ENCODE measurements around the gene MED13L.
"Not testable (repeated sequence)": the region's sequence is repeated elsewhere in the genome, so short reads cannot be mapped to it uniquely, and the experiment has no call there.

The MED13L gene

DNA sequence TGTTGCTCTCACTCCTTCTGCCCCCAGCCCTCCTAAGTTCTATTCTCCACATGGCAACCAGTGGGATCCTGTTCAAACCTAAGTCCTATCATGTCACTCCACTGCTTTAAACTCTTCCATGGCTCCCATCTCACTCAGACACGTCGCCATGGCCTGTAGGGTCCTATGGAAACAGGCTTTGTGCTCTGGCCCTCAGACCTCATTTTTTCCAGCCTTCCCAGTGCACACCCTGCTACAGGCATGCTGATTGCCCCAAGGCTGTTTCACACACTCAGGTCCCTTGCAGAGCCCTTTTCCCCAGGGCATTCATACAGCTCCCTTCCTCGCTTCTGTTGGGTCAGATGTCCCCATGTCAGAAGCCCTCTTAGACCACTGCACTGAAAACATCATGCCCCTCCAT, 11.2 kb upstream of the MED13L start:
- TF ChIP-seq, protein P1, sequence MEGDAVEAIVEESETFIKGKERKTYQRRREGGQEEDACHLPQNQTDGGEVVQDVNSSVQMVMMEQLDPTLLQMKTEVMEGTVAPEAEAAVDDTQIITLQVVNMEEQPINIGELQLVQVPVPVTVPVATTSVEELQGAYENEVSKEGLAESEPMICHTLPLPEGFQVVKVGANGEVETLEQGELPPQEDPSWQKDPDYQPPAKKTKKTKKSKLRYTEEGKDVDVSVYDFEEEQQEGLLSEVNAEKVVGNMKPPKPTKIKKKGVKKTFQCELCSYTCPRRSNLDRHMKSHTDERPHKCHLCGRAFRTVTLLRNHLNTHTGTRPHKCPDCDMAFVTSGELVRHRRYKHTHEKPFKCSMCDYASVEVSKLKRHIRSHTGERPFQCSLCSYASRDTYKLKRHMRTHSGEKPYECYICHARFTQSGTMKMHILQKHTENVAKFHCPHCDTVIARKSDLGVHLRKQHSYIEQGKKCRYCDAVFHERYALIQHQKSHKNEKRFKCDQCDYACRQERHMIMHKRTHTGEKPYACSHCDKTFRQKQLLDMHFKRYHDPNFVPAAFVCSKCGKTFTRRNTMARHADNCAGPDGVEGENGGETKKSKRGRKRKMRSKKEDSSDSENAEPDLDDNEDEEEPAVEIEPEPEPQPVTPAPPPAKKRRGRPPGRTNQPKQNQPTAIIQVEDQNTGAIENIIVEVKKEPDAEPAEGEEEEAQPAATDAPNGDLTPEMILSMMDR (IDR thresholded peaks at IDR 0.05; ENCODE audit: low read depth, low read length): no peak
- H3K36me3 ChIP-seq: no peaks in the 10 kb centered on the region
- no peak overlapping the region for H3K4me3 ChIP-seq (ENCODE audit: low read depth, low read length)
- no peak for DNase-seq
- no peak overlapping the region for H3K27ac ChIP-seq
- no peaks in the 10 kb centered on the region for H3K27me3 ChIP-seq (ENCODE audit: insufficient read depth, low read depth, severe bottlenecking)
- no peaks in the 10 kb centered on the region for H3K9me3 ChIP-seq (ENCODE audit: severe bottlenecking)

DNA sequence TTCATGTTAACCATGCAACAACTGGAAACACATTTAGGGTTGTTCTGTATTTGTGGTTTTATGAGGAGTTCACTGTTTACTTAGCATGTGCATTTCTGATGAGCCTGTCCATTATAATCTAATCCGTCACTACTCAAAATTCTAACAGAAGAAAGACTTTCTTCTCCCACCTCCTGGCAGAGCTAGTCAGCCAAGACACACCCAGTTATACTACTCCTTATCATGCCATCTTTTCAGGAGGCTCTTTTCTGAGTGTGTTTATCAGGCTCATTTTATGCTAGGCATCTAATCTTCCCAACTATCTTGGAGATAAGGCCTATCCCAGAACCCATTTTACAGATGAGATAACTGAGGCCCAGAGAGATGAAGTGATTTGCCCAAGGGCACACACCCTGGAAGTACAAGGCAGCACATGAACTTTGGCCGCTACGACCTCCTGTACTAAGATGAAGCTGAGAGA, 10.4 kb upstream of the MED13L start:
- no peaks in the 10 kb centered on the region for H3K9me3 ChIP-seq (ENCODE audit: severe bottlenecking)
- H3K27me3 ChIP-seq (ENCODE audit: insufficient read depth, low read depth, severe bottlenecking): no peaks in the 10 kb centered on the region
- no peak for DNase-seq
- TF ChIP-seq, protein P1 (IDR thresholded peaks at IDR 0.05; ENCODE audit: low read depth, low read length): no peak
- no peaks in the 10 kb centered on the region for H3K36me3 ChIP-seq
- no peak overlapping the region for H3K4me3 ChIP-seq (ENCODE audit: low read depth, low read length)
- no peak overlapping the region for H3K27ac ChIP-seq

DNA sequence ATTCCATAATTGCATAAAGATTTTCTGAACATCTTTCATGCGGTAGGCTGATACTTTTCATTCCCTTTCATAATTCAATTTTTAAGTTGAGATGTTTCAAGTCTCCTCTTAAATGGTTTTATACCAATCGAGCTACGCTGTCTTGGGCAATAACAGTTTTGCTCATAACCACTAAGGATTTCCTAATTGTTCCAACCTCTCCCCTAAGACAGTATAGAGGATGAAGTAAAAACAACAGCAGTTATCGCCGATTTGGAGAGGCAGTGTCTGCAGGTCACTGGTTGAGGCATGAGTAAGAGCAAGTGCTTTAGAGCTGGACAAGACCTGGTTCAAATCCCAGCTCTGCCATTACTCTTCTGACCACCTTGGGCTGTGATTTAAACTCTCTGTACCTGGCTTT, 6.9 kb upstream of the MED13L start:
- no peak overlapping the region for H3K27ac ChIP-seq
- TF ChIP-seq, protein P1 (IDR thresholded peaks at IDR 0.05; ENCODE audit: low read depth, low read length): no peak
- H3K4me3 ChIP-seq (ENCODE audit: low read depth, low read length): no peak overlapping the region
- no peaks in the 10 kb centered on the region for H3K9me3 ChIP-seq (ENCODE audit: severe bottlenecking)
- H3K36me3 ChIP-seq: no peaks in the 10 kb centered on the region
- no peaks in the 10 kb centered on the region for H3K27me3 ChIP-seq (ENCODE audit: insufficient read depth, low read depth, severe bottlenecking)
- DNase-seq: no peak

DNA sequence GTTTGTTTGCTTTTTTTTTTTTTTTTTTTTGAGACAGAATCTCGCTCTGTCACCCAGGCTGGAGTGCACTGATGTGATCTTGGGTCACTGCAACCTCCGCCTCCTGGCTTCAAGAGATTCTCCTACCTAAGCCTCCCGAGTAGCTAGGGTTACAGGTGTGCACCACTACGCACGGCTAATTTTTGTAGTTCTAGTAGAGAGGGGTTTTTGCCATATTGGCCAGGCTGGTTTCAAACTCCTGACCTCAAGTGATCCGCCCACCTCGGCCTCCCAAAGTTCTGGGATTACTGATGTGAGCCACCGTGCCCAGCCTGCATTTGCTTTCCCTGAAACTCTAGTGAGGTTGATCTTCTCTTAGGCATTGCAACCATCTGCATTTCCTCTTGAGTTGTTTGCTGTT, 6.4 kb upstream of the MED13L start:
- H3K4me3 ChIP-seq (ENCODE audit: low read depth, low read length): not testable (repeated sequence)

DNA sequence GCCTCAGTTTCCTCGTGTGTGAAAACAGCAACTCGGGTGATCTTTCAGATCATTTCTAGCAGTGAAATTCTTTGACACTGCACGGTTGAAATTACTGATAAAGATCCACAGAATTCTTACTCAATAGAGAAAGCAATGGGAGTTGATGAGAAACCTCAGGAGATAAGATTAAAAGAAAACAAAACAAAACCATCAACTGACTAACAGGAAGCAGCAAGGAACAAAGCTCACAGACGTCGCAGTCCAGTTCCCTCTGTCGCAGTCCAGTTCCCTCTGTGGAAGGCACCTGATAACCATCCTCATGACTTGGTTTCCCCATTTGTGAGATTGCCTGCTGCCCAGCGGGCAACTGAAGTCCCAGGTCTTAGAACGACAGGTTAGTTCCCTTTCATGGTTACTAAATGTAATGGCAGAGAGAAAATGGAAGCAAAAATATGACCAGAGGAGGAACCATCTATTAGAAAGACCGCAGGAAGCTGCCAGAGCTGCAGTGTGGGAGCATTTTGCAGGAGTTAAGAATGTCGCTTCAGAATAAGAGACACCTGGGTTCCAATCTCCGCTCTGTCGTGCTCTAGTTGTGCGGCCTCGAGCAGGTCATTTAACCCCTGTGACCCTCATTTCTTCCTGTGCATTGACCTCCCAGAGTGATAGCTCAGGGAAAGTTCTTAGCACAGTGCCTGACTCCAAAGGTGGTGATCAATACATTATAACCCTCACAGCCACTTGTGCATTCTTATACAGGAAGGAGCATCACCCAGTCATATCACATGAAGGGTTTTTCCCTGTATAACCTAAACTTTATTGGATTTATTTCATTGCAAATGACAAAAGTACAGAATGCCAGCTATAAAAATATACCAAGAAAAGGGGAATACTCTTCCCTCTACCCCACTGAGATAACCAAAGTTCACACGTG, 5.1 kb upstream of the MED13L start:
- Histone ChIP-seq H3K27ac (no peak overlapping the region), H3K4me3 (ENCODE audit: low read depth, low read length) (no peak overlapping the region)

More for the DNA sequence above, 6.4 kb upstream of the MED13L start:
- not testable (repeated sequence) for H3K27ac ChIP-seq; H3K36me3 ChIP-seq; H3K27me3 ChIP-seq (ENCODE audit: insufficient read depth, low read depth, severe bottlenecking); H3K9me3 ChIP-seq (ENCODE audit: severe bottlenecking); DNase-seq

DNA sequence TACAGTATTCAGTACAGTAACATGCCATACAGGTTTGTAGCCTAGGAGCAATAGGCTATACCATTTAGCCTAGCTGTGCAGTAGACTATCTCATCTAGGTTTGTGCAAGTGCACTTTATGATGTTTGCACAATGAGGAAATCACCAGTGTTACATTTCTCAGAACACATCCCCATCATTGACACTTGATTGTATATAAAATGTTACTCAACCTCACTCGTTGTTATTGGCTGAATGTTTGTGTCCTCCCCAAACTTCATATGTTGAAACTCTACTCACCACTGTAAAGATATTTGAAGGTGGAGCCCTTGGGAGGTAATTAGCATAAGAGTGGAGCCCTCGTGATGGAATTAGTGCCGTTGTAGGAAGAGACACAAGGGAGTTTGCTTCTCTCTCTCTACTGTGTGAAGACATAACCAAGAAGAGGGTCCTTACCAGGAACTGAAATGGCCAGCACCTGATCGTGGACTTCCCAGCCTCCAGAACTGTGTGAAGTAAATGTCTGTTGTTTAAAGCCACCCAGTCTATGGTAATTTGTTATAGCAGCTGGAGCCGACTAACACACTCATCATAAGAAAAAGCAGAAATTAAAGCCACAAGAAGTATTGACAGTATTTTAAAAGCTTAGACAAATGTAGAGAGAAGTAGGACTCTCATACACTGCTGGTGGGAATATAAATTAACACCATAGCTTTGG, 3.2 kb upstream of the MED13L start:
- Histone ChIP-seq H3K9me3 (ENCODE audit: severe bottlenecking) (no peaks in the 10 kb centered on the region), H3K27me3 (ENCODE audit: insufficient read depth, low read depth, severe bottlenecking) (no peaks in the 10 kb centered on the region), H3K4me3 (ENCODE audit: low read depth, low read length) (no peak overlapping the region), H3K27ac (no peak overlapping the region), H3K36me3 (no peaks in the 10 kb centered on the region)
- TF ChIP-seq, protein P1 (IDR thresholded peaks at IDR 0.05; ENCODE audit: low read depth, low read length): no peak
- DNase-seq: no peak

More for the DNA sequence above, 5.1 kb upstream of the MED13L start:
- H3K27me3 ChIP-seq (ENCODE audit: insufficient read depth, low read depth, severe bottlenecking): no peaks in the 10 kb centered on the region
- no peak for DNase-seq
- H3K9me3 ChIP-seq (ENCODE audit: severe bottlenecking): no peaks in the 10 kb centered on the region
- TF ChIP-seq, protein P1 (IDR thresholded peaks at IDR 0.05; ENCODE audit: low read depth, low read length): no peak
- no peaks in the 10 kb centered on the region for H3K36me3 ChIP-seq
